GM18526 (cell line): ENCODE data around the gene PPDPF.

Experiments used
- POLR2A ChIP-seq: IDR thresholded peaks from 3 replicates; pipeline ENCODE4 v1.6.1; 2011; ENCODE audit not compliant: insufficient read length; ENCODE audit errors: extremely low read depth

Gene PPDPF

GRCh38 chr20:63534831-63535651 lies 14.5 kb downstream of the PPDPF start:
- TF ChIP-seq POLR2A: no peak

- no peak for TF ChIP-seq POLR2A
Observed at GRCh38 chr20:63536241-63536977, 15.8 kb downstream of the PPDPF start.

- no peak for TF ChIP-seq POLR2A
Observed at GRCh38 chr20:63536997-63537524, 16.5 kb downstream of the PPDPF start, which contains the start of gene PTK6. TSS of gene PTK6 (minus strand) at chr20:63537376. CDS start at chr20:63537314, 62 bp downstream.

- TF ChIP-seq POLR2A: peak; percentile 73
Observed at GRCh38 chr20:63537525-63538203, 17.1 kb downstream of the PPDPF start.

GRCh38 chr20:63538204-63539091 lies 17.9 kb downstream of the PPDPF start:
- TF ChIP-seq POLR2A: no peak

DNA sequence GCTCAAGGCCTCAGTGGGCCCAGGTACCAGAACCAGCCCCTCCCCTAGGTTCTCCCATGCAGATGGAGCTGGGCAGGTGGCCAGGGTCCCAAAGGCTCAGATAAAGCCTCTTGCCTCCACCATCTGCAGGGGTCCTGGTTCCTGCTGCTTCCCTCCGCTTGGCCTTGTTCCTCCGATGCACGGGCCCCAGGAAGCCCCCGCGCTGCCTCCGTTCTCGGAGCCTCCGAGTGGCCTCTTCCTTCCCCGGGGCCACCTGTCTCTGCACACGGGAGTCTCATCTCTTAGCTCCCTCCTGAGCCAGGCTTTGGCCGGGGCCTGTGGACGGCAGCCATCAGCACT lies 18.5 kb downstream of the PPDPF start:
- no peak for TF ChIP-seq POLR2A

DNA sequence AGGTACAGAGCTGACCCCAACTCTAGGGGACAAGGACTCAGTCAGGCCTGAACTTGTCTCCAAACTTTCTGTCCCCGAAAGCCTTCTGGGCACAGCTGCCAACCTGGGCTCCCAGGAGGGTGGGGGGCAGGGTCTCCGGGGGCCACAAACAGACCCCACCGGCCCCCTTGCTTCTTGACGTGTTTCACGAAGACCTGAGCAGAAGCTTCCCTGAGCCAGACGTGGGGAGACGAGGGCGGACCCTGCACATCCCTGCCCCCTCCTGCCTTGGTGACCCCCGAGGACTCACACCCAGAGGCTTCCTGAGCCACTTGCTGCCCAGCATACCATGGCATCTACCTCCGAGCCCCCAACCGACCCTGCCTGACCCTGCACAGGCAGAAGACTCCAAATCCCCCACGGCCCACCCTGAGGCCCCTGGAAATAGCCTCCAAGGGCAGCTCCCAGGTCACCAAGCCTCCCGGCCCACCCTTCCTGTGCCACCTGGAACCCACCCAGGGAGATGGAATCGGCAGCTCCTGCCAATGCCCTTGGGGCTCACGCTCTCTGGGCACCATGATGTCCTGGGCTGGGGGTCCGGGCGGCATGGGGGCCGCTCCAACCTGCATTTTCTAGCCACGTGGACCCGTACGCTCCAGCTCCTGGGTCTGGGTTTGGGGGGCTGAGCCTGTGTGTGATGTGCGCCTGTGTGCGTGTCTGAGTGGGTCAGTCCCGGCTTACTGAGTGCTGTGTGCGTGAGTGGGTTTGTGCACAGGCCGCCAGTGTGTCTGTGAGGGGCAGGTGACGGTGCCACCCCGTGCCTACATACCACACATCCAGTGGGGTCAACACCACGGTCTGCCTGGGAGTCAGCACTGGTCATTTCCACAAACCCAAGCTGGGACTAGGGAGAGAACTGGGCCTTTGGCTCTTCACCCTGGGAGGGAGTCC lies 19.1 kb downstream of the PPDPF start:
- no peak for TF ChIP-seq POLR2A

DNA sequence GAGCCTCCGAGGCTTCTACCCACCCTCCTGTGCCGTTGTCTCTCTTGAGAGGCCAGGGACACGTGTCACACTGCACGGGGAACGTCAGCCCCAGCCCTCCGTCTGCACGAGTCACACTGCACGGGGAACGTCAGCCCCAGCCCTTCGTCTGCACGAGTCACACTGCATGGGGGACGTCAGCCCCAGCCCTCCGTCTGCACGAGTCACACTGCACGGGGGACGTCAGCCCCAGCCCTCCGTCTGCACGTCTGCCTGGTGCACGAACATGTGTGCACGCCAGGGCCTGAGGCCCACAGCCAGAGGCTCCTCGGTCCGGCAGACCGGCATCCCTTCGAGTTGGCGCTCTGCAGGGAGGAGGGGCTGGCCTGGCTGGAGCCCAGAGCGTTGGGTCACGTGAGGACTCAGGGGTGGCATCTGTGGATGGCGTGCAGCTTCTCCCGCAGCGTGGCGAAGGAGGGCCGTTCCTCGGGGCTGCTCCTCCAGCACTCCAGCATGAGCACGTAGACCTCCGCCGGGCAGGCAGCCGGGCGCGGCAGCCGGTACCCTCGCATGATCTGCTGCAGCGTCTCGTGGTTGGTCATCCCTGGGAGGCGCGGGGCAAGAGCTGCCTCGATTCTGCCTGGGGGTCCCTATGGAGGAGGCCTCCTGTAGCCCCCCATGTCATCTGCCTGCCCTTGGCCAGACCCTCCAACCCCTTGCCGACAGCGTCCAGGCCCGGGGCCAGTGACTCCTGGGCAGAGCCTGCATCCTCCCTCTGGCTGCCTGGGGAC lies 20.0 kb downstream of the PPDPF start:
- TF ChIP-seq POLR2A: no peak

GRCh38 chr20:63541371-63541770 lies 20.8 kb downstream of the PPDPF start:
- no peak for TF ChIP-seq POLR2A

DNA sequence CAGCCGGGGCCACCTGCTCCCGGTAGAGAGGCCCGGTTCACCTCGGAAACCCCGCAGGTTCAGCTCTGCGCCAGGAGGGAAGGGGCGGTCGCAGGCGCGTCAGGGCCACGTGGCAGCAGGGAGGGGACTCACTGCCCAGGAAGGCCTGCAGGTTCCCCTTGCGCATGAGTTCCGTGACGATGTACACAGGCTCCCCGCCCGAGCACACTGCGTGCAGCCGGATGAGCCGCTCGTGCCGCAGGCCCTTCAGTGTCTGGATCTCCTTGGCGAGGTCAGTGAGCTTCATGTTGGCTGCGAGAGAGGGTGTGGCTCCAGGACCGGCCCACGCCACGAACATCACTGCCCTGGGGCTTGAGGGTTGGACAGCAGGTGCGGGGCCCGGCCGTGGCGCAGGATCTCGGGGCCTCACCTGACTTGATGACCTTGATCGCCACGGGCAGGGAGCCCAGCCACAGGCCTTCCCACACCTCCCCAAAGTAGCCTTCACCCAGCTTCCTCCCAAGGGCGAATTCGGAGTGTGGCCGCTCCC lies 21.5 kb downstream of the PPDPF start:
- no peak for TF ChIP-seq POLR2A

GRCh38 chr20:63542696-63543095 lies 22.1 kb downstream of the PPDPF start:
- no peak for TF ChIP-seq POLR2A

DNA sequence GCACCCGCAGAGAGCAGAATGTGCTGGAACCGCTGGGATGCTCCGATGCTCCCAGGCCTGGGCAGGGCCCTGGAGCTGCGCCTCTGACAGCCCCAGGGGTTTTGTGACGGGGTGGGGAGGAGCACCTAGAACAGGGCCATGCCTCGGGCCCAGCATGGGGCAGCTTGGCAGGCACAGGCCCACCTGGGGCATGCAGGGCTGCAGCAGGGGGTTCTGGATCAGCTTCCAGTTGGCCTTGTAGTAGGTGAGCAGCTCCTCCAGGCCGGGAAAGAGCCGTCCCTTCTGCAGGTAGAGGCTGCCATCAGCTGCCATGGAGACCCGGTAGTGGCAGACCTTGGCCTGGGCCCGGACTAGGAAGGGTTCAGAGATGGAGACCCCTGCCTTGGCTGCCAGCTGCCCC lies 22.6 kb downstream of the PPDPF start:
- TF ChIP-seq POLR2A: no peak

- no peak for TF ChIP-seq POLR2A
Observed at GRCh38 chr20:63543733-63544132, 23.2 kb downstream of the PPDPF start.
